ENCODE results near the gene ARHGAP23.

- TF ChIP-seq, protein P1, sequence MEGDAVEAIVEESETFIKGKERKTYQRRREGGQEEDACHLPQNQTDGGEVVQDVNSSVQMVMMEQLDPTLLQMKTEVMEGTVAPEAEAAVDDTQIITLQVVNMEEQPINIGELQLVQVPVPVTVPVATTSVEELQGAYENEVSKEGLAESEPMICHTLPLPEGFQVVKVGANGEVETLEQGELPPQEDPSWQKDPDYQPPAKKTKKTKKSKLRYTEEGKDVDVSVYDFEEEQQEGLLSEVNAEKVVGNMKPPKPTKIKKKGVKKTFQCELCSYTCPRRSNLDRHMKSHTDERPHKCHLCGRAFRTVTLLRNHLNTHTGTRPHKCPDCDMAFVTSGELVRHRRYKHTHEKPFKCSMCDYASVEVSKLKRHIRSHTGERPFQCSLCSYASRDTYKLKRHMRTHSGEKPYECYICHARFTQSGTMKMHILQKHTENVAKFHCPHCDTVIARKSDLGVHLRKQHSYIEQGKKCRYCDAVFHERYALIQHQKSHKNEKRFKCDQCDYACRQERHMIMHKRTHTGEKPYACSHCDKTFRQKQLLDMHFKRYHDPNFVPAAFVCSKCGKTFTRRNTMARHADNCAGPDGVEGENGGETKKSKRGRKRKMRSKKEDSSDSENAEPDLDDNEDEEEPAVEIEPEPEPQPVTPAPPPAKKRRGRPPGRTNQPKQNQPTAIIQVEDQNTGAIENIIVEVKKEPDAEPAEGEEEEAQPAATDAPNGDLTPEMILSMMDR (conservative IDR thresholded peaks at IDR 0.05), result no peak
- TF ChIP-seq EZH2 (IDR thresholded peaks at IDR 0.05; ENCODE audit: low read depth), result no peak
Measured at GRCh38 chr17:38547444-38547843, 119.2 kb downstream of the ARHGAP23 start.
